HEK293T (cell line): Measurements from ENCODE around the gene TRIM66.

Experiments
- BHLHE40 ChIP-seq: fragments of 450-650 bp; IDR thresholded peaks from 2 replicates; pipeline ENCODE4 v1.6.1; 2016; ENCODE audit warnings: mild to moderate bottlenecking, moderate library complexity, borderline replicate concordance
- CTBP1 ChIP-seq: fragments of 450-650 bp; IDR thresholded peaks from 2 replicates; pipeline ENCODE4 v1.6.1; 2016; ENCODE audit warnings: borderline replicate concordance

DNA sequence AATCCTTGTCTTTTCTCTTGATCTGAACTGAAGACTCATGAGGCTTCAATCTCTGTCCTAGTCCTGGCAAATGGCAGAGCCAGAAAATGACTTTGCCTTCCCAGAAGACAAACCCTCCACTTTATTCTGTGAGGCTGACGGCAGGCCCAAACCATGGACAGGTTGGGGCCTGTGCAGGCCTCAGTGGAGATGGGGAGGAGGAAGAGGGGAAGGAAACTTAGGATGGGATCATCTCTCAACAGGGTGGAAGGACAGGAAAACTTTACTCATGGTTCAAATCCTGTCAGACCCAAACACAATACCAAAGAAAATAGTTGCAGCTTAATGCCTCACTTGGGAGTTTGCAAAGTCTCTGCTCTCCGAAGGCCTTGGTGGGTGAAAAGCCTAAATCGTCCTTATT lies 10.0 kb upstream of the TRIM66 start:
- TF ChIP-seq CTBP1 (no peak), BHLHE40 (no peak)
